ENCODE results near the gene ANTXR1.

The ANTXR1 gene

GRCh38 chr2:69188182-69188900 lies 175.4 kb downstream of the ANTXR1 start:
- DNase-seq, result no peak

GRCh38 chr2:69190743-69191404 lies 177.9 kb downstream of the ANTXR1 start:
- no peak for DNase-seq

GRCh38 chr2:69191634-69192033 lies 178.7 kb downstream of the ANTXR1 start:
- DNase-seq, result no peak

GRCh38 chr2:69192176-69192945 lies 179.4 kb downstream of the ANTXR1 start:
- DNase-seq, result no peak

- DNase-seq, result no peak
Measured at GRCh38 chr2:69195706-69196105, 182.7 kb downstream of the ANTXR1 start.

- no peak for DNase-seq
Measured at GRCh38 chr2:69196327-69197117, 183.5 kb downstream of the ANTXR1 start.

GRCh38 chr2:69200107-69200520 lies 187.1 kb downstream of the ANTXR1 start:
- no peak for DNase-seq

GRCh38 chr2:69201259-69201658 lies 188.3 kb downstream of the ANTXR1 start:
- DNase-seq, result no peak

- DNase-seq, result no peak
Measured at GRCh38 chr2:69202327-69202726, 189.3 kb downstream of the ANTXR1 start.

GRCh38 chr2:69203166-69203985 lies 190.4 kb downstream of the ANTXR1 start:
- DNase-seq, result no peak

GRCh38 chr2:69204654-69205053 lies 191.7 kb downstream of the ANTXR1 start:
- DNase-seq, result no peak

- no peak for DNase-seq
Measured at GRCh38 chr2:69205076-69205475, 192.1 kb downstream of the ANTXR1 start.

- DNase-seq, result no peak
Measured at GRCh38 chr2:69205491-69205890, 192.5 kb downstream of the ANTXR1 start.

GRCh38 chr2:69208023-69208595 lies 195.1 kb downstream of the ANTXR1 start:
- no peak for DNase-seq

- DNase-seq, result no peak
Measured at GRCh38 chr2:69209482-69209881, 196.5 kb downstream of the ANTXR1 start.

- DNase-seq, result no peak
Measured at GRCh38 chr2:69210385-69210784, 197.4 kb downstream of the ANTXR1 start.

- no peak for DNase-seq
Measured at GRCh38 chr2:69211048-69211447, 198.1 kb downstream of the ANTXR1 start.

GRCh38 chr2:69211686-69212085 lies 198.7 kb downstream of the ANTXR1 start:
- no peak for DNase-seq

GRCh38 chr2:69212238-69213028 lies 199.5 kb downstream of the ANTXR1 start:
- no peak for DNase-seq

- DNase-seq, result no peak
Measured at GRCh38 chr2:69213201-69213600, 200.2 kb downstream of the ANTXR1 start.

GRCh38 chr2:69213782-69214181 lies 200.8 kb downstream of the ANTXR1 start:
- DNase-seq, result no peak

All from activated CD4-positive, alpha-beta T cell treated with anti-CD3 and anti-CD28 coated beads, Interleukin-2, amount 50 U/mL, for 1 hour (primary cell).